22Rv1 (cell line): Measurements from ENCODE around the gene KRT84.

ENCODE experiments used
- ZFX ChIP-seq: fragments of 450-650 bp; IDR thresholded peaks from 2 replicates; pipeline ENCODE4 v1.6.1; 2017; ENCODE audit warnings: antibody characterized with exemption, borderline replicate concordance
- TF ChIP-seq, protein P1 (sequence below): fragments of 450-650 bp; IDR thresholded peaks from 2 replicates; pipeline ENCODE4 v1.5.1; 2017; ENCODE audit warnings: mild to moderate bottlenecking

DNA sequence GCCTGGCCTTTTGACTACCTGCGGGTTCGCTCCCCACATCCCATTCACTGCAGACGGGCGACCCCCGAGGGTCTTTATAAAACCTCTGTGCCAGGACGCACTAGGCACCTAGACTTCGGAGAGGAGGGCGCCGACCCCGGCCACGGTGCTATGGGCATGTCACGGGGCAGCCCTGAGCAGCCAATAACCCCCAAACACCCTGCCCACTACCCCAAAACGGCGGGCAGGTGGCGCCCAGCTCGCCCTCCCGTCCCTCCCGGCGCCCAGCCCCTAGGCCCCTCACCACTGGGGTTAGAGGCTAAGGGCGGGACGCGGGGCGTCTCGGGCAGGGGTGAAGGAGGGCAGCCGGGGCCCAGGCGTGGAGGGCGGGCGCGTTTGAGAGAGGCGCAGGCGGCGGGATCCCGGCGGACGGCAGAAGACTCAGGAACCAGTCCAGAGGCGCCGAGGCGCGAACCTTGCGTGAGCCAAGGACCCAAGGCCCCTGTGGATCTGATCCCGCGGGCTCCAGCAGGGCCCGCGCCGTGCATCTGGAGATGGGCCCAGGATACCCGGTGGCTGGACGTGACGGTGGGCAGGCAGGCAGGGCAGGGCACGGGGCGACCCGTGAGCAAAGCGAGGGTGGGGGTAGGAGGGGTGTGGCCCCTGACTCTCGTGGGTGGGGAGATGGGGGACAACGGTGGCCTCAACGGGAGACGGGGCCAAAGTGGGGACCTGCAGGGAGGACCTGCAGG, 29.3 kb downstream of the KRT84 start:
- TF ChIP-seq, protein P1, sequence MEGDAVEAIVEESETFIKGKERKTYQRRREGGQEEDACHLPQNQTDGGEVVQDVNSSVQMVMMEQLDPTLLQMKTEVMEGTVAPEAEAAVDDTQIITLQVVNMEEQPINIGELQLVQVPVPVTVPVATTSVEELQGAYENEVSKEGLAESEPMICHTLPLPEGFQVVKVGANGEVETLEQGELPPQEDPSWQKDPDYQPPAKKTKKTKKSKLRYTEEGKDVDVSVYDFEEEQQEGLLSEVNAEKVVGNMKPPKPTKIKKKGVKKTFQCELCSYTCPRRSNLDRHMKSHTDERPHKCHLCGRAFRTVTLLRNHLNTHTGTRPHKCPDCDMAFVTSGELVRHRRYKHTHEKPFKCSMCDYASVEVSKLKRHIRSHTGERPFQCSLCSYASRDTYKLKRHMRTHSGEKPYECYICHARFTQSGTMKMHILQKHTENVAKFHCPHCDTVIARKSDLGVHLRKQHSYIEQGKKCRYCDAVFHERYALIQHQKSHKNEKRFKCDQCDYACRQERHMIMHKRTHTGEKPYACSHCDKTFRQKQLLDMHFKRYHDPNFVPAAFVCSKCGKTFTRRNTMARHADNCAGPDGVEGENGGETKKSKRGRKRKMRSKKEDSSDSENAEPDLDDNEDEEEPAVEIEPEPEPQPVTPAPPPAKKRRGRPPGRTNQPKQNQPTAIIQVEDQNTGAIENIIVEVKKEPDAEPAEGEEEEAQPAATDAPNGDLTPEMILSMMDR, result no peak
- TF ChIP-seq ZFX, result no peak
